ENCODE data around the gene POLDIP3.
"Not testable (repeated sequence)": the region's sequence is repeated elsewhere in the genome, so short reads cannot be mapped to it uniquely, and the experiment has no call there.

POLDIP3 gene

DNA sequence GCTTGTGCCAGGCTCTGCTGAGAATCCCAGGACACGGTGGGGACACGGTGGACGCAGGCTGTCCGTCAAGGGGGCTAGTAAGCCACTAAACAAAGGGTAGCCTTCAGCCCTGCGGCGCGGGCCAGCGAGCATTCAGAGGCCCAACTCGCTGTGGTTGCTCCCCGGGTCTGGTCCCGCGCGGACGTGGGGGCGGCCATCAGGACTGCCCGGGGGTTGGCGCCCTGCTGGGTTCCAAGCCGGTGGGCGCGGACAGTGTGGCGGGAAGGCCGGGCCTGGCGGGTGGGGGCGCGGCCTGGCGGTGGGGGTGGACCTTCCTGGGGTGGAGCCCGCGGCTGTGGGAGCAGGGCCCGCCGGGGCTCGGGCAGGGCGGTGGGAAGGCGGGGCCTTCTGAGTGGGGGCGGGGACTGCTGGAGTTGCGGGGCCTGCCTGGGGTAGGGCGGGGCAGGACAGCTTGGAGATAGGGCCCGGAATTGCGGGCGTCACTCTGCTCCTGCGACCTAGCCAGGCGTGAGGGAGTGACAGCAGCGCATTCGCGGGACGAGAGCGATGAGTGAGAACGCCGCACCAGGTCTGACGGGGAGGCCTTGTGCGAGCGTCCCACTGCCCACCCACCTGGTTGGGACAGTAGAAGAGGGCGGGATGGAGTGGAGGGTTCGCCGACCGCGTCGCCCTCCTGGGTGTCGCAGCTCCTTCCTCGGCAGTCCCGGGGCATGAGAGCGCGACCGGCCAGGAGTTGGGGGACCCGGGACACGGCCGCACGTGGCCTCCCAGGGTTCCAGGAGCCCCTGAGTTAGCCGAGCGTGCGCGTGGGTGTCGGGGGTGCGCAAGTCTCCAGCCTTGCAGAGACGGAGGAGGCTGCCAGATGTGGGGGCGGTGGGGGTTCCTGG lies 61.0 kb downstream of the POLDIP3 start, which contains the start of gene SERHL2:
SERHL2 (plus strand) TSS at position 482 of the 887 bp plus-strand sequence; CDS start at position 547, 65 bp downstream.
- peak; percentile 84 for DNase-seq

DNA sequence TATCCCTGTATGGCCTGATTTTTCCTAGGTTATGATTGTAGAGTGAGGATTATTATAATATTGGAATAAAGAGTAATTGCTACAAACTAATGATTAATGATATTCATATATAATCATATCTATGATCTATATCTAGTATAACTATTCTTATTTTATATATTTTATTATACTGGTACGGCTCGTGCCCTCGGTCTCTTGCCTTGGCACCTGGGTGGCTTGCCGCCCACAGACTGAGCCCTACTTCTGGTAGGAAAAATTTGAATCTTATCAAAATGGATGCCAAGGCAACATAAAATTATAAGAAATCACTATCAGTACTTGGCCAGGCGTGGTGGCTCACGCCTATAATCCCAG lies 62.4 kb downstream of the POLDIP3 start:
- DNase-seq, result not testable (repeated sequence)

DNA sequence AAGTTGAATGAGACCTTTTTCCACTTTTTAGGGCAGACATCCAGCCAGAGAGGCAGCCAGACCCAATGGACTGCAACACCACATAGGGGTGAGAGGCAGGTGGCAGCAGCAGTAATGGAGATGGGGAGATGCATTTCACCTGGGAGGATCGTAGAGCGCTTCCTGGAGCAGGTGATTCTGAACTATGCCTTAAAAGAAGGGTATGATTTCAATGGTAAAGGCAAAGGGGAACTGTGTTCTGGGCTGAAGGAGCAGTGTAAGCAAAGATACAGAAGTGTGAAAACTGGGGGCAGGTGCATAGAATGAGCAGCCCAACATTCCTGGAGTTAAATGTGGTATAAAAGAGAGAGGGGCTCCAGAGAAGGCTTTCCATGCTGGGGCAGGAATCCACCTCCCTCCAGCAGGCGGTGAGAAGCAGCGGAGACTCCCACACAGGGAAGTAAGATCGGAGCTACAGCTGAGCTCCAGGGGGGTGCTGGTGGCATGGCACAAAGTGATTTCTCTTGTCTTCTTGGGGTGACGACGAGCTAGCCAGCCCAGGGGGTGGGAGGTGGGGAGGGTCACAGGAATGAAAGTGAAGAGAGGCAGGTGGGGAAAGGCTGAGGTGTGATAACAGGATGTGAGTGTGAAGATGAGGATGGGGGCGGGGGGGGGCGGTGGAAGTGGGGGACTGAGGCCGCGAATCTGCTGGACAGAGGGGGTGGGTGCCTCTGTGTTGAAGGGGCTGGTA lies 65.2 kb downstream of the POLDIP3 start:
- DNase-seq, result no peak

DNA sequence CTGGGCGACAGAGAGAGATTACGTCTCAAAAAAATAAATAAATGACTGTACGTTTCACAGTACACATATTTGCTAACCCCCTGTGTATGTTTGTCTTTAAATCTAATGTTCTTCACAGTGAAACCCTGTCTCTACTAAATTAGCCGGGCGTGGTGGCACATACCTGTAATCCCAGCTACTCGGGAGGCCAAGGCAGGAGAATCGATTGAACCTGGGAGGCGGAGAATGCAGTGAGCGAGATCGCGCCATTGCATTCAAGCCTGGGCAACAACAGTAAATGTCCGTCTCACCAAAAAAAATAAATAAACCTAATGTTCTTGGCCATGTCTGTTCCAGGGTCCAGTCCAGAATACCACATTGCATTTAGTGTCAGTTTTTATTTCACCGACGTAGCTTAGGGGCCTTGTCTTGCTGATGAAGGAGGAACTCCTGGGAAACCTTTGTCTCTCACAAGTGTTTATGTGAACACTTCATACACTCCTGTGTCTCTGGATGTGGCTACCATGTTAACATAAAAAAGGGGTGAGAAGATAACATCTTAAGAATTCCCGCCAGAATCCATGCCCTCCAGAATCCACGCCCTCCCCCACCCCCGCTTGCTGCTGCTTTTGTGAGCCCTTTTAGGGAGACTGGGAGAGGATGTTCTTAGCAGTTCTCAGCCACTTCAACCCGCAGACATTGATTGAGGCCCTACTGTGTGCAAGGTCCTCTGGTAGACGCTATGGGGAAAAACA lies 65.9 kb downstream of the POLDIP3 start:
- no peak for DNase-seq

DNA sequence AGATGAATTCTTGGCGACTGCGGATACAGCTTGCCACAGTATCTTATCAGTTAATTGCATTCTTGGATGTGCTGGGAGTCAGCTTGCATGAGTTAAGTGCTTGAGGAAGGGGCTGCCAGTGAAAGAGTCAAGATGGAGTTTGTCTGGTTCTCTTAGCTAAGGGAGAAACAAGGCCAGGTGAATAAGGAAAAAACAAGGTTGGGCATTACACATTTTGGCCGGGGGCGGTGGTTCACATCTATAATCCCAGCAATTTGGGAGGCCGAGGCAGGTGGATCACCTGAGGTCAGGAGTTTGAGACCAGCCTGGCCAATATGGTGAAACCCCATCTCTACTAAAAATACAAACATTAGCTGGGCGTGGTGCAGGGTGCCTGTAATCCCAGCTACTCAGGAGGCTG lies 66.6 kb downstream of the POLDIP3 start:
- not testable (repeated sequence) for DNase-seq

DNA sequence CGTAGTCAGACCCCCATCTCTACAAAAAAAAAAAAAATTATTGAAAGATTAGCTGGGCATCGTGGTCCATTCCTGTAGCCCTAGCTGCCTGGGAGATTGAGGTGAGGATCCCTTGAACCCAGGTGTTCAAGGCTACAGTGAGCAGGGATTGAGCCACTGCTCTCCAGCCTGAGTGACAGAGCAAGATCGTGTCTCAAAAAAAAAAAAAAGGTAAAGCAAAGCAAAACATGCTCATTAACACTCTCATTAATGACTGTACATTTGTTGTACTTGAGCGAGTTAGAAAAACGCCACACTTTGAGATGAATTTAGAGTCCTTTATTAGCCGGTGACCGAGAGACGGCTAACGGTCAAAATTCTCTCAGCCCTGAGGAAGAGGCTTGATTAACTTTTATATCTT lies 67.1 kb downstream of the POLDIP3 start:
- DNase-seq, result no peak

DNA sequence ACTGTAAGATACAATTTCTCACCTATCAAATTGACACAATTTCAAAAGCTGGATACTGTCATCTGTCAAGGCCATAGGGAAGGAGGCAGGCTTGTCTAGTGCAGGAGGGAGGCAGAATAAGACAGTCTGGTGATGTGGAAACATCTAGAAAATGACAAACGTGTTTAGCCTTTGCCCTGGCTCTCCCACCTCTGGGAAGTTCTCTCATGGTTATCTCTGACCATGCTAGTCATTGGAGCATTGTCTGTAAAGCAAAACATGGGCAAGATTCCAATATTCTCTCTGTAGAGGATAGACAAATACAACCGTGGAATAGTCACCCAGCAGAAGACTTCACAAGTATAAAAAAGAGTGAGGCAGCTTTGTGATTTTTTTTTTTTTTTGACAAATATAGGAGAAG lies 70.0 kb downstream of the POLDIP3 start:
- no peak for DNase-seq

DNA sequence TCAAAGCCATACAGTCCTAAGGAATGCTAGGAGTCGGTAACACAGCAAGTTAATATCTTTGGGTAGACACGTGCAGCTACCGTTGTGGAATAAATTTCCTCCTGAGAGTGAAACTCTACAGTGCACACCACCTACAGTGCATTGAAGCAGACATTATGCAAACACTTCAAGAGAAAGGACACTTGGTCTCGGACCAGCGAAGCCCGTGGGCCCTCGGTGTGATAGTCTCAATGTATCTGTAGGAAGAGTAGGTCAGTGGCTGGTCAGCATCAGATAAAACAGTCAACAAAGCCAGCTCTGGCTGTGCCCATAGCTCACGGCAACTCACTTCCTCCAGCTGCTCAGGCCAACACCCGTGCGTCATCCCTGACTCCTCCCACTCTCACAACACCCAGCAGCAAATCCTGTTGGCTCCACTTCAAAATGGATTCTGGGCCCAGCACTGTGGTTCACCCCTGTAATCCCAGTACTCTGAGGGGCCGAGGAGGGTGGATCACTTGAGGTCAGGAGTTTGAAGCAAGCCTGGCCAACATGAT lies 75.4 kb downstream of the POLDIP3 start:
- DNase-seq, result peak; percentile 48

DNA sequence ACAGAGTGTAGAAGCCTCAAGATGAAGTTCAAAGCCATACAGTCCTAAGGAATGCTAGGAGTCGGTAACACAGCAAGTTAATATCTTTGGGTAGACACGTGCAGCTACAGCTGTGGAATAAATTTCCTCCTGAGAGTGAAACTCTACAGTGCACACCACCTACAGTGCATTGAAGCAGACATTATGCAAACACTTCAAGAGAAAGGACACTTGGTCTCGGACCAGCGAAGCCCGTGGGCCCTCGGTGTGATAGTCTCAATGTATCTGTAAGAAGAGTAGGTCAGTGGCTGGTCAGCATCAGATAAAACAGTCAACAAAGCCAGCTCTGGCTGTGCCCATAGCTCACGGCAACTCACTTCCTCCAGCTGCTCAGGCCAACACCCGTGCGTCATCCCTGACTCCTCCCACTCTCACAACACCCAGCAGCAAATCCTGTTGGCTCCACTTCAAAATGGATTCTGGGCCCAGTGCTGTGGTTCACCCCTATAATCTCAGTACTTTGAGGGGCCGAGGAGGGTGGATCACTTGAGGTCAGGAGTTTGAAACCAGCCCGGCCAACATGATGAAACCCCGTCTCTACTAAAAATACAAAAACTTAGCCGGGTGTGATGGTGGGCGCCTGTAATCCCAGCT lies 77.4 kb downstream of the POLDIP3 start:
- not testable (repeated sequence) for DNase-seq

DNA sequence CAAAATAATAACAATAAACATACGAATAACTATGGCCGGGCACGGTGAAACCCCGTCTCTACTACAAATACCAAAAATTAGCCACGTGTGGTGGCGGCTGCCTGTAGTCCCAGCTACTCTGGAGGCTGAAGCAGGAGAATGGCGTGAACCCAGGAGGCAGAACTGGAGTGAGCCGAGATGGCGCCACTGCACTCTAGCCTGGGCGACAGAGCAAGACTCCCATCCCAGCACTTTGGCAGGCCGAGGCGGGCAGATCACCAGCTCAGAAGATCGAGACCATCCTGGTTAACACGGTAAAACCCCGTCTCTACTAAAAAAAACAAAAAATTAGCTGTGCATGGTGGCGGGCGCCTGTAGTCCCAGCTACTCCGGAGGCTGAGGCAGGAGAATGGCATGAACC lies 78.0 kb downstream of the POLDIP3 start:
- DNase-seq, result not testable (repeated sequence)

DNA sequence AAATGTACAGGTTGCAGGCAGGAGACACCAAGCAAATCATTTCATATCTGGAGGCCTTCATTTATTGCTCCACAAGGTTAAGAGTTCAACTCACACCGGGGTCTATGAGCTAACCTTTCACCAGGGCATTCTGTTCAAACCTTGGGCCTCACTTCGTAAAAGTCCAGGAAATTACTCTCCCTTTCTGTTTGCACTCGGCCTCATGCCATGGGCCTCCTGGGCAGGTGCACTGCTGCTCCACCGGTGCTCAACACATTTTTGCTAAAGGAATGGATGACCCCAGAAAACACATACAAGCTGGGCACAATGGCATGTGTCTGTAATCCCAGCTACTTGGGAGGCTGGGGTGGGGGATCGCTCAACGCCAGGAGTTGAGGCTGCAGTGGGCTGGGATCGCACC lies 78.5 kb downstream of the POLDIP3 start:
- no peak for DNase-seq

DNA sequence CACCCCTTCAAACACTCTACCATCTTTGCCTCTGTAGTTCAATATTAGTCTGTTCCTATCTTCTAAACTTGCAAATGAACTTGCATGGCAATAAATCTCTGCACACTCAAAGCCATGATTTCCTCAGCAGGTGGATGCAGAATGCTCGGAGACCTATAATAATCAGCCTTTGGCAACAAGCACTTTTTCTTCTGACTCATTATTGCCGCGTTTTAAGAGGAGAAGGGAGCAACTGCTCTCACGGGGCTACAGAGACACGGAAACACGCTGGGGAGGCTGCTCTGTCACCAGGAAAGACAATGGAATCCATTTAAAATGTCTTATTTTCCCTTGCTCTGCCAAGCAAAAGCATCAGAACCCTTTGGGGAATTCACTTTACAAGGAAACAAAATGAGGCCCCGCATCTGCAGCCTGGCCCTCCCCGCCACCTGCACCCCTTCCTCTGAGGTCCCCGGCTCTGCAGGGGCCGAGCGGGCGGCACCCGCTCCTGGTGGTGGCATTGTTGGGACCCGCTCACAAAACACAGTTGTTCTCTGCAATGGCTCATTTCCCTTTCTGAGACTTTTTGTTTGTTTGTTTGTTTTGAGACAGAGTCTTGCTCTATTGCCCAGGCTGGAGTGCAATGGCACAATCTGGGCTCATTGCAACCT lies 79.5 kb downstream of the POLDIP3 start:
- not testable (repeated sequence) for DNase-seq
